Neural progenitor cell (in vitro differentiated cells): ENCODE results near the gene RRAS. TPM values are rescaled to one million over a fixed set of nuclear protein-coding genes. Genes with fewer than 3 reads are reported as not detected.
A peak's percentile ranks its signal among the peaks of the same experiment; 100 is the strongest.

Experiments used
- DNase-seq: peaks from one replicate; pipeline ENCODE4 v3.0.0-alpha.2; 2016; ENCODE audit warnings: low spot score
- H2AFZ ChIP-seq: fragments of 200-600 bp; sonication (generic); replicated peaks from 2 replicates; pipeline ENCODE4 v1.6.1; 2016; ENCODE audit warnings: antibody characterized with exemption
- H3F3A ChIP-seq: fragments of 200-600 bp; sonication (generic); 2 replicates; pipeline ENCODE4 v1.6.1; 2016; ENCODE audit warnings: antibody characterized with exemption, low read depth
- H3K27ac ChIP-seq: fragments of 200-600 bp; sonication (generic); 2 replicates; pipeline ENCODE4 v1.5.1; 2016; ENCODE audit warnings: mild to moderate bottlenecking
- H3K27me3 ChIP-seq: fragments of 200-600 bp; sonication (generic); 2 replicates; pipeline ENCODE4 v1.6.1; 2016; ENCODE audit warnings: mild to moderate bottlenecking, moderate library complexity
- H3K36me3 ChIP-seq: fragments of 200-600 bp; sonication (generic); 2 replicates; pipeline ENCODE4 v1.5.1; 2016
- H3K4me1 ChIP-seq: fragments of 200-600 bp; sonication (generic); 2 replicates; pipeline ENCODE4 v1.6.1; 2016; ENCODE audit warnings: mixed run types
- H3K4me2 ChIP-seq: fragments of 200-600 bp; sonication (generic); 2 replicates; pipeline ENCODE4 v1.6.1; 2016
- H3K4me3 ChIP-seq: fragments of 200-600 bp; sonication (generic); 2 replicates; pipeline ENCODE4 v1.5.1; 2016
- H3K79me2 ChIP-seq: fragments of 200-600 bp; sonication (generic); 2 replicates; pipeline ENCODE4 v1.6.1; 2016; ENCODE audit warnings: low read depth
- H3K9ac ChIP-seq: fragments of 200-600 bp; sonication (generic); 2 replicates; pipeline ENCODE4 v1.6.1; 2016
- H3K9me3 ChIP-seq: fragments of 200-600 bp; sonication (generic); 2 replicates; pipeline ENCODE4 v1.5.1; 2016; ENCODE audit warnings: low read depth
- H4K20me1 ChIP-seq: fragments of 200-600 bp; sonication (generic); 2 replicates; pipeline ENCODE4 v1.6.1; 2016; ENCODE audit warnings: low read depth
- H3K27ac Mint-ChIP-seq: 3 replicates; pipeline ENCODE4 v1.8.0; 2021; ENCODE audit warnings: mixed read lengths
- H3K27me3 Mint-ChIP-seq: 2 replicates; pipeline ENCODE4 v1.8.0; 2022; ENCODE audit warnings: low read depth, mild to moderate bottlenecking, inconsistent platforms, moderate library complexity, mixed read lengths; ENCODE audit not compliant: insufficient read depth
- H3K36me3 Mint-ChIP-seq: 3 replicates; pipeline ENCODE4 v1.8.0; 2021; ENCODE audit warnings: mixed read lengths
- H3K4me1 Mint-ChIP-seq: 3 replicates; pipeline ENCODE4 v1.8.0; 2021; ENCODE audit warnings: mixed read lengths
- H3K4me3 Mint-ChIP-seq: 3 replicates; pipeline ENCODE4 v1.8.0; 2021; ENCODE audit warnings: mild to moderate bottlenecking, moderate library complexity, mixed read lengths
- H3K9me3 Mint-ChIP-seq: 3 replicates; pipeline ENCODE4 v1.8.0; 2020; ENCODE audit warnings: mixed read lengths
- CTCF ChIP-seq: fragments of 200-600 bp; sonication (generic); IDR thresholded peaks from 2 replicates; pipeline ENCODE4 v1.5.1; 2017; ENCODE audit warnings: antibody characterized with exemption, mild to moderate bottlenecking
- EZH2 ChIP-seq: fragments of 200-600 bp; sonication (generic); IDR thresholded peaks from 2 replicates; pipeline ENCODE4 v1.6.1; 2017; ENCODE audit warnings: antibody characterized with exemption, mild to moderate bottlenecking, moderate library complexity
- EZH2phosphoT487 ChIP-seq: fragments of 200-600 bp; sonication (generic); IDR thresholded peaks from 2 replicates; pipeline ENCODE4 v1.6.1; 2017; ENCODE audit warnings: antibody characterized with exemption
- total RNA-seq: library from RNA; depleted of rRNA; stranded (reverse); fragments of >200 nt; gene quantifications from 2 replicates; pipeline ENCODE4 v1.2.3, GENCODE V29; 2015; ENCODE audit warnings: low replicate concordance

RRAS gene
- total RNA-seq, 1 donor from 2014 or later, result 9.6 TPM

DNA sequence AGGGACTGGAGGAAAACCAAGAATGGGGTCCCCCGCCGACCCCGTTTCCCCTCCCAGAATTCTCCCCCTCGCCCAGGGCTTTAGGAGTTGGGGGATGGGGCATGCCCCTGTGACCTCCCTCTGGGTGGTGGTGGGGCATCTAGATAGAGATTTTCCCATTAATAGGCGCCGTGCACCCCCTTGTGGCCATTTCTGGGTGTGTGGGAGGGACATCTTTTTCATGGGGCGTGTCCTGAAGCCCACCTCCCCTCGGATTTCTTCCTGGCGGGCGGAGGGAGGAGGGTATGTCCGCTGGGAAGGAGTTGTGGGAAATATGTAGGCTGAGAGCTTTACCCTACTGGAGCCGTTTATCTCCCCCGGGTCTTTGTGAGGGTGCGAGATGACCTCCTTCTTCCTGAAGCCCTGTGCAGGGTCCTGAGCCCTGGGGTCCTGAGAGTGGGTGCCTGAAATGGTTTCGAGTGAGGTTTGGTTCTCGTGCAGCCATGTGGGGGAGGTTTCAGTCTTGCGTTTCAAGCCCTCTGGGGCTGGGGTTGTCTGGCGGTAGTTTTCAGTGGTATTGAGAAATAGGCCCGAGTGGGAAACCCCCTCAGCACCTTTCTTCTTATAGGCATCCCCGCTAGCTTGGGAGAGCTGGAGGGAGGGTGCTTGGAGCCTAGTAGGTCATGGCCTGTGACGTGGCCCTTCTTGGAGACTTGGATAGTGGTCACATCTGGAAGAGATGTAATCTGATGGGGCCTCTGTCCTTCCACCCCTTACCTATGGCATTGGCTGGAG lies 38.1 kb upstream of the RRAS start:
- TF ChIP-seq CTCF (peak; percentile 84), EZH2 (no peak), EZH2phosphoT487 (no peak)
- peaks cover 49% of the 10 kb centered on the region for H4K20me1 ChIP-seq
- DNase-seq, result peak; percentile 95
- no peaks in the 10 kb centered on the region for H3K9me3 ChIP-seq
- Mint-ChIP-seq H3K9me3 (no peaks in the 10 kb centered on the region), H3K4me3 (peak overlapping the region; percentile 94), H3K36me3 (peaks cover 6% of the 10 kb centered on the region), H3K4me1 (peaks cover 28% of the 10 kb centered on the region), H3K27ac (peak overlapping the region; percentile 92), H3K27me3 (peaks cover 6% of the 10 kb centered on the region)
- H3K36me3 ChIP-seq, result peaks cover 5% of the 10 kb centered on the region
- no peaks in the 10 kb centered on the region for H3K27me3 ChIP-seq
- H3K9ac ChIP-seq, result peak overlapping the region; percentile 79
- H3K4me2 ChIP-seq, result peak overlapping the region; percentile 94
- H3K27ac ChIP-seq, result peak overlapping the region; percentile 78
- peaks cover 60% of the 10 kb centered on the region for H3K79me2 ChIP-seq
- no peak overlapping the region for H2AFZ ChIP-seq
- H3K4me3 ChIP-seq, result peak overlapping the region; percentile 88
- H3F3A ChIP-seq, result peaks cover 82% of the 10 kb centered on the region
- H3K4me1 ChIP-seq, result peaks cover 23% of the 10 kb centered on the region

GRCh38 chr19:49677231-49677900 lies 37.4 kb upstream of the RRAS start, which contains the start of gene PRMT1:
Gene PRMT1, plus strand, starts transcription at chr19:49677271. Its CDS starts 10 bp downstream, at chr19:49677281.
- Mint-ChIP-seq H3K27me3 (peaks cover 6% of the 10 kb centered on the region), H3K4me1 (peaks cover 30% of the 10 kb centered on the region), H3K9me3 (no peaks in the 10 kb centered on the region), H3K4me3 (peak within 1 kb of the TSS; percentile 97), H3K36me3 (peaks cover 4% of the 10 kb centered on the region), H3K27ac (peak within 1 kb of the TSS; percentile 100)
- TF ChIP-seq CTCF (no peak), EZH2phosphoT487 (no peak), EZH2 (no peak)
- H3F3A ChIP-seq, result peaks cover 75% of the 10 kb centered on the region
- peak within 1 kb of the TSS; percentile 96 for H3K9ac ChIP-seq
- peaks cover 23% of the 10 kb centered on the region for H3K4me1 ChIP-seq
- peak within 1 kb of the TSS; percentile 94 for H3K4me2 ChIP-seq
- peaks cover 5% of the 10 kb centered on the region for H3K36me3 ChIP-seq
- H4K20me1 ChIP-seq, result peaks cover 42% of the 10 kb centered on the region
- H3K9me3 ChIP-seq, result no peaks in the 10 kb centered on the region
- H3K4me3 ChIP-seq, result peak within 1 kb of the TSS; percentile 88
- peak within 1 kb of the TSS; percentile 92 for H2AFZ ChIP-seq
- H3K27ac ChIP-seq, result peak within 1 kb of the TSS; percentile 100
- no peaks in the 10 kb centered on the region for H3K27me3 ChIP-seq
- DNase-seq, result no peak
- peaks cover 53% of the 10 kb centered on the region for H3K79me2 ChIP-seq

DNA sequence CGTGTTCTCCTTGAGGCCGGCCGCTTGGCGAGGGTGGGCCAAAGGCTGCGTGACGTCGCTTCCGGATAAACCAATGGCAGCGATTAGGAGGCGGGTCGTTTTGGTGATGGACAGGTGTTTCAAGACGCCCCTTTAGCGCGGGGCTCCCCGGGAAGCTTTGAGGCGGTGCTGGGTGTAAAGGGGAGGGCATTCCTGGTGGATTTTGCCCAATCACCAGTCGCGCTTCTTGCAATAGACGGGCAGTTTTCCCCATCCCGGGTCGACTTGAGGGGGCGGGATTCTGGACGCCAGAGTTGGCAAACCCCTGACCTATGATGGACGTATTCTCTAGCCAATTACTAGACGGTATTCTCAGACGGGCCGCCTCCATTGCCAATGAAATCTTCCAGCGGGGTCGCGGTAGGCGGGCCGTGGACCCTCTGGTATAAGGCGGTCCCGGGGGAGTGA lies 36.9 kb upstream of the RRAS start:
- Mint-ChIP-seq H3K36me3 (peaks cover 6% of the 10 kb centered on the region), H3K9me3 (no peaks in the 10 kb centered on the region), H3K27ac (peak overlapping the region; percentile 100), H3K27me3 (peaks cover 6% of the 10 kb centered on the region), H3K4me1 (peaks cover 35% of the 10 kb centered on the region), H3K4me3 (peak overlapping the region; percentile 97)
- peaks cover 75% of the 10 kb centered on the region for H3F3A ChIP-seq
- TF ChIP-seq EZH2, result no peak
- no peak for TF ChIP-seq EZH2phosphoT487
- H3K9ac ChIP-seq, result no peak overlapping the region
- peaks cover 47% of the 10 kb centered on the region for H3K79me2 ChIP-seq
- H4K20me1 ChIP-seq, result peaks cover 38% of the 10 kb centered on the region
- H3K4me2 ChIP-seq, result no peak overlapping the region
- H3K36me3 ChIP-seq, result peaks cover 5% of the 10 kb centered on the region
- H3K4me1 ChIP-seq, result peaks cover 23% of the 10 kb centered on the region
- no peaks in the 10 kb centered on the region for H3K27me3 ChIP-seq
- H3K4me3 ChIP-seq, result peak overlapping the region; percentile 88
- H3K27ac ChIP-seq, result no peak overlapping the region
- H3K9me3 ChIP-seq, result no peaks in the 10 kb centered on the region
- peak; percentile 100 for DNase-seq
- H2AFZ ChIP-seq, result no peak overlapping the region
